ENCODE measurements around the gene POLE3. TPM values are rescaled to one million over a fixed set of nuclear protein-coding genes. Genes with fewer than 3 reads are reported as not detected.
"Not testable (repeated sequence)": the region's sequence is repeated elsewhere in the genome, so short reads cannot be mapped to it uniquely, and the experiment has no call there.

POLE3 gene
- polyA plus RNA-seq, 1 donor from 2014 or later: 83.2 TPM

DNA sequence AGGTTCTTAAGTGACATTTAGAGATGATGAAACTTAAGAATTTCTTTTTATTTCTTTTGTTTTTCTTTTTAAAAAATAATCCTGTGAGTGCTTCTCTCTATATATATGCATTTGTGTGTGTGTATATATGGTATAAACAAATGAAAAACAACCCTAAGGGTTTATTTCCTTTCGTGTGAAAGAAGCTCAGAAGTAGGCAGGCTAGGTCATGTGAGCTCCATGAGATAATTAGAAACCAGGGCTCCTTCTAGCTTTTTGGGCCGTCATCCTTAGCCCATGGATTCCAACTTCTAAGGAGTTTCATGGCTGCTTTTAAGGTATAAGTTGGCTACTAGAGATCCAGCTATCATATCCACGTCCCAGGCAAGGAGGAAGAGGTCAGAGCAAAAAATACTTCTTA lies 11.3 kb upstream of the POLE3 start:
- no peak overlapping the region for H3K27ac Mint-ChIP-seq
- no peaks in the 10 kb centered on the region for H3K36me3 Mint-ChIP-seq
- H3K4me1 Mint-ChIP-seq: no peaks in the 10 kb centered on the region
- H3K4me3 Mint-ChIP-seq: peak overlapping the region in 1 of 4 donors; percentile 32
- H3K9me3 Mint-ChIP-seq: no peaks in the 10 kb centered on the region
- peaks cover 4% of the 10 kb centered on the region for H3K27me3 Mint-ChIP-seq

DNA sequence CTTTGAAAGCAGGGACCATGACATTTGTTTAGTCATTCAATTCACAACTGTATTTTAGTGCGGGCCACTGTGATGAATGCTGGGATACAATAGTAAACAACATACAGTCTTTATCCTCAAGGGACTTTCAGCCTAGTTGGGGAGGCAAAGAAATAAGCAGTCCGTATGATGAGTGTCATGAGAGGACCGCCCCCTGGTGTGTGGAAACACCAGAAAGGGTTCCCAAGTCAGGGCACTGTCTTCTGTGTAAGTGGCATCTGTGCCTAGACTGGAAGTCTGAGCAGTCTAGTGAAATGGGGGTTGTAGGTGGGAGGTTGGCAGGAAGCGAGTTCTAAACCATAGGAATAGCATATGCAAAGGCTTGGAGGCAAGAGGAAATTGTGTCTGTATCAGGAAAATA lies 6.9 kb upstream of the POLE3 start:
- Mint-ChIP-seq H3K27ac (no peak overlapping the region), H3K36me3 (no peaks in the 10 kb centered on the region), H3K4me3 (no peak overlapping the region), H3K9me3 (no peaks in the 10 kb centered on the region), H3K4me1 (no peaks in the 10 kb centered on the region), H3K27me3 (no peaks in the 10 kb centered on the region)

DNA sequence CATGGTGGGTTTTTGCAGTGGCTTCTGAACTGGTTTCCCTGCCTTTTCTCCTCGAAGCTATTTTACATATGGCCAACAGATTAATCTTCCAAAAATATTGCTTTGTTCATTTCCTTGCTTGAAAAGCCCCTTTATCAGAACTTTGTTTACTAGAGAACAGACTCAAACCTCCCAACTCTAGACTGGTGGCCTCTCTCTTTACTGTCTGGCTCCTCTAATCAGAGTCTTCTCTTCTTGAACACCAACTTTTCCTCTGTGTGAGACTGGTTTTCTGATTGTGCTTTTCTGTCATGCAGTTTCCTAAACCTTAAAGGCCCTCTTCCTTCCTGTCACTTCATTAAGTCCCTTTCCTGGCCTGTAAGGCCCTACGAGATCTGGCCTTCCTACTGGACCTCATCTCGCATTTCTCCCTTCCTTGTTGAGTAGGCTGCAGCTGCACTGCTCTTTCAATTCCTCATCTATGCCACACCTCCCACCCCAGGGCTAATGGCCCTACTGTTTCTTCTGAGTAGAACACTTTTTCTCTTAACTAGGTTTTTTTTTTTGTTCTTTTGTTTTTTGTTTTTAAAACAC lies 5.8 kb upstream of the POLE3 start:
- H3K27ac Mint-ChIP-seq: no peak overlapping the region
- H3K27me3 Mint-ChIP-seq: no peaks in the 10 kb centered on the region
- no peaks in the 10 kb centered on the region for H3K36me3 Mint-ChIP-seq
- no peak overlapping the region for H3K4me3 Mint-ChIP-seq
- no peaks in the 10 kb centered on the region for H3K9me3 Mint-ChIP-seq
- H3K4me1 Mint-ChIP-seq: peaks cover 0 to 1% (median 0%) of the 10 kb centered on the region in 3 donors

DNA sequence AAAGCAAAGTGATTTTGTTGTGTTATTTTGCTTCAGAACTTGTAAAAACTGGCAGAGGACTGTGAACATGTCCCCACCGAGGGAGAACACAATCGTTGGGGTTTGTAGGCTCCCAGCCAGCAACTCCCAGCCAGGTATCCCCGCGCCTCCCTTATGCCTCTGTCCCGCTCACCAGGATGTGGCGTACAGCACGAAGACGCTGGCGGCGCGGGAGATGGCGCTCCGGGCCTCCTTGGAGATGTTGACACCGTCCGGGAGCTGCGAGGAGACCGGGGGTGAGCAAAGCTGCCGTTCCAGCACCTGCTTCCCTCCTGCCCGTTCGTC lies 630 bp downstream of the POLE3 start:
- H3K9me3 Mint-ChIP-seq: no peaks in the 10 kb centered on the region
- H3K36me3 Mint-ChIP-seq: no peaks in the 10 kb centered on the region
- H3K27ac Mint-ChIP-seq: peak overlapping the region; percentile 92 to 100 (median 100)
- H3K4me3 Mint-ChIP-seq: peak overlapping the region; percentile 86 to 100 (median 98)
- H3K27me3 Mint-ChIP-seq: no peaks in the 10 kb centered on the region
- peaks cover 7 to 22% (median 9%) of the 10 kb centered on the region in 3 donors for H3K4me1 Mint-ChIP-seq

DNA sequence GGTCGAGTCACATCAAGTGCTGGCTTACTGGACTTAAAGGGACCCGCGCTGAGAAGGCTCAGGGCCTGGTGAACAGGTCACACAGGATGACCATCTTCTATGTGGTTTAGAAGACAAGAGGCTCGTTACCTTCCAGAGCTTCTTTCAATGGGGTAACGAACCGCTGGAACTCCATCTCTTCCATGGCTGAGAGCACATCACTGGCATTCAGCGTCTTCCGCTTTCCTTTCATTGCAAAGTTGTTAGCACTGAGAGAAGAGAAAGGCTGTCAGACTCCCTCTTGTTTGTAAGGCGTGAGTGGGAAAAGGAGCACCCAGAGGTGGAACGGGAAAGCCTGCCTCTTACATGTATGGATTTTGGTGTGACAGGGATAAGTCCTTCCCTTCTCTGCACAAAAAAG lies 994 bp downstream of the POLE3 start:
- Mint-ChIP-seq H3K27me3 (no peaks in the 10 kb centered on the region), H3K27ac (peak overlapping the region; percentile 92 to 100 (median 100)), H3K9me3 (no peaks in the 10 kb centered on the region), H3K4me1 (peaks cover 7 to 22% (median 9%) of the 10 kb centered on the region in 3 donors), H3K4me3 (peak overlapping the region; percentile 86 to 100 (median 98)), H3K36me3 (no peaks in the 10 kb centered on the region)

DNA sequence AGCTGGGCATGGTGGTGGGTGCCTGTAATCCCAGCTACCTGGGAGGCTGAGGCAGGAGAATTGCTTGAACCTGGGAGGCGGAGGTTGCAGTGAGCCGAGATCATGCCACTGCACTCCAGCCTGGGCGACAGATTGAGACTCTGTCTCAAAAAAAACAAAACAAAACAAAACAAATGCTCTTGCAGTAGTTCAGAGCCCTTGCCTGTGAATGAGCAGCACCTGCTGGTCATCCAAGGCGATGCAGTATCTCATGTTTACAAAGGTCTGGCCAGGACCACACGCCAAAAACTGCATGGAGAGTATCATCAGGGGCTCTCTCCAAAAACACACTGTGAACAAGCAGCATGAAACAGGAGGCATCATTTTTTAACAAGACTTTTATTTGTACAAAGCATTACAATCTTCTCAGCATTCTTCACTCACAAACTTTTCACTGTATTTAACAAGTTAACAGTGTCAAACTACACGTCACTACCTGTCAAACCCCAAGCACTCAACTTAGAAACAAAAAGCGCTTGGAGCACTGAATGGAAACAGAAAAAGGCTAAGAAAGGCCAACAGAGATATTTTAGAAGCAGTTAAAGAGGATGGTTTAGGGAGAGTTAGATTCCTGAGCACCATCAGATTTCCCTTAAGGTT lies 3.5 kb downstream of the POLE3 start:
- H3K4me3 Mint-ChIP-seq: peak overlapping the region; percentile 28 to 86 (median 52)
- H3K27ac Mint-ChIP-seq: peak overlapping the region; percentile 5 to 86 (median 65)
- H3K36me3 Mint-ChIP-seq, H3K9me3 Mint-ChIP-seq, H3K27me3 Mint-ChIP-seq: not testable (repeated sequence)
- H3K4me1 Mint-ChIP-seq: peaks cover 7 to 22% (median 9%) of the 10 kb centered on the region in 3 donors

DNA sequence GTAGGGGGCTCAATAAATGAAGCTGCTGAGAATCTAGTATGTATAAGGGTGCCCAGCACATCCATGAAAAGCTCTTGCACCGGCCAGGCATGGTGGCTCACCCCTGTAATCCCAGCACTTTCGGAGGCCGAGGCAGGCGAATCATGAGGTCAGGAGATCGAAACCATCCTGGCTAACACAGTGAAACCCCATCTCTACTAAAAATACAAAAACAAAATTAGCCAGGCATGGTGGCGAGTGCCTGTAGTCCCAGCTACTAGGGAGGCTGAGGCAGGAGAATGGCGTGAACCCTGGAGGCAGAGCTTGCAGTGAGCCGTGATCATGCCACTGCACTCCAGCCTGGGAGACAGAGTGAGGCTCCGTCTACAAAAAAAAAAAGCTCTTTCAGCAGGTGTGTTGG lies 4.1 kb downstream of the POLE3 start:
- not testable (repeated sequence) for H3K4me3 Mint-ChIP-seq, H3K36me3 Mint-ChIP-seq, H3K27me3 Mint-ChIP-seq, H3K9me3 Mint-ChIP-seq
- H3K27ac Mint-ChIP-seq: peak overlapping the region in 2 of 3 donors; percentile 65 to 86
- peaks cover 9 to 26% (median 15%) of the 10 kb centered on the region in 3 donors for H3K4me1 Mint-ChIP-seq

DNA sequence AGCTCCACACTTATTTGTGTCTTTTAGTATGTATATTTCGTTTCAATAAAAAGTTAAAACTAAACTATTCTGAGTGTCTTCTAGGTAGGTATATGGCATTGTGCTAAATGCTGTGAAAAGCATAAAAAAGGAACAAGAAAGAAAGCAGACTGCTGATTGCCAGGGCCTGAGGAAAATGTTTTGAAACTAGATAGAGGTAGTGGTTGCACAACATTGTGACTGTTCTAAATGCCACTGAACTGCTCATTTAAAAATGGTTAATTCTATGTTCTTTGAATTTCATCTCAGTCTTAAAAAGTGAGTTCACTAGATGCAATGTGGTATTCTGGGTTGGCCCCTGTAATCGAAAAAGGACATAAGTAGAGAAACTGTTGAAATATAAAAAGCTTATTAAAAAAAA lies 6.8 kb downstream of the POLE3 start:
- Mint-ChIP-seq H3K27ac (peak overlapping the region in 1 of 3 donors; percentile 58), H3K4me1 (peaks cover 13 to 22% (median 15%) of the 10 kb centered on the region in 3 donors), H3K27me3 (no peaks in the 10 kb centered on the region), H3K36me3 (no peaks in the 10 kb centered on the region), H3K4me3 (peak overlapping the region in 2 of 4 donors; percentile 45 to 69), H3K9me3 (no peaks in the 10 kb centered on the region)

DNA sequence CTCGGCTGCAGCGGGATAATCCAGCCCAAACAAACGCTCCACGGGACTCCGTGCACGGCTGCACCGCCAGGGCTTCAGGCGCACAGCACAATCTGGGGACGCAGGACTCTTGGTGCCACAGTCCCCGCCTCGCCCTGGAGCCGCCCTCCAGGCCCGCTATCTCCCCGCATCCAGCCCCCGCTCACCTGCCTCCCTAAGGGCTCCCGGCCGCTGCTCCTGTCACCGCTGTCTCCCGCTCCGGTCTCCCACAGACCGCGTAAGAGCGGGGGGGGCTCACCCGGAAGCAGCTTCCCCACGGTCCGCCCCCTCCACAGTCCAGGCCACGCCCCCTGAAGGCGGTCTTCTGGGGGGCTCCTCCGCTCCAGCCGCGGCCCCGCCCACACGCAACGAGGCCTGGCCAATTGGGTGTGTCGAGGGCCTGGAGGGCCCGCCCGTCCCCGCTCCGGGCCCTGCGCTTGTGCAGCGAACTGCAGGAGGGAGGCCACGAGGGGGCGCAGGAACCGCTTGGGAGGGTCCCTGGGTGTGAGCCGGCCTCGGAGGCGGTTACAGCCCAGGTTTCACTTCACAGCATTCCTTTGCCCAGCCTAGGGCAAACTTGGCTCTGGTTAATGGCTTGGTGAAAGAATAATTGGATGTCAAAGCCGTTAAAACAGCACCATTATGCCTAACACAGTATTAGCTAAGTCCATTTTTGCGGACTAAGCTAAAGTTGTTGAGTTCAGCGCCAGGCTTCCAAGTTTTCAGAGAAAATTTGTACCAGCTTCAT lies 9.3 kb downstream of the POLE3 start, which contains the start of gene ALAD:
ALAD (minus strand) TSS at position 258 of the 766 bp plus-strand sequence. CDS start 7,725 bp downstream, outside the sequence.
- Mint-ChIP-seq H3K4me3 (peak within 1 kb of the TSS; percentile 89 to 98 (median 96)), H3K4me1 (peaks cover 9 to 11% (median 9%) of the 10 kb centered on the region in 3 donors), H3K27ac (peak within 1 kb of the TSS; percentile 15 to 89 (median 86)), H3K9me3 (no peaks in the 10 kb centered on the region), H3K36me3 (no peaks in the 10 kb centered on the region), H3K27me3 (no peaks in the 10 kb centered on the region)

DNA sequence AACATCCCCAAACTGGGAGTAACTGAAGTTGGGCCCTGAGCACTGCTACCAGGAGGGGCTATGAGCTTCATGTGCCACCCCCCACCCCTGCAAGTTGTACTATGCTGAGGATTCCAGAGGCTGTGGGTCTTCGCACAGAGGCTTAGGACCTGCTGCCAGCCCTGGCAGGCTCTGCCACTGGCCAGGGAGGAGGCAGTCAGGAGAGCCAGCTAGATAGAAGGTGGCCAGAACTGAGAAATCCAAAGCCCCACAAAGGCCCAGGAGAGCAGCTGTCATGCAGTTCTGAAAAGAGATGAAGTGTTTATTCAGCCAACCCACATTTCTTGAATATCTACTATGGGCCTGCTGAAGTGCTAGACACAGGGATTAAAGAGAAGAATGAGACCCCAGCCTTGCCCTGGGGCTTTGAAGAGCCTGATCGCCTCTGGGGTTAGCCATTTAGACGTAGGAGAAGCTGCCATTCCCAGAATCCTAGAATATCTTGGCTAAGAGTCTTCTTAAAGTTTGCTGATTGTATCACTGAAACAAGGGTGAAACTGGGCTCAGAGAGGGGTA lies 10.8 kb downstream of the POLE3 start:
- Mint-ChIP-seq H3K27me3 (no peaks in the 10 kb centered on the region), H3K36me3 (peaks cover 3% of the 10 kb centered on the region), H3K4me3 (peak overlapping the region; percentile 73 to 82 (median 78)), H3K27ac (peak overlapping the region in 2 of 3 donors; percentile 57 to 62), H3K4me1 (peaks cover 9 to 11% (median 9%) of the 10 kb centered on the region in 3 donors), H3K9me3 (no peaks in the 10 kb centered on the region)

DNA sequence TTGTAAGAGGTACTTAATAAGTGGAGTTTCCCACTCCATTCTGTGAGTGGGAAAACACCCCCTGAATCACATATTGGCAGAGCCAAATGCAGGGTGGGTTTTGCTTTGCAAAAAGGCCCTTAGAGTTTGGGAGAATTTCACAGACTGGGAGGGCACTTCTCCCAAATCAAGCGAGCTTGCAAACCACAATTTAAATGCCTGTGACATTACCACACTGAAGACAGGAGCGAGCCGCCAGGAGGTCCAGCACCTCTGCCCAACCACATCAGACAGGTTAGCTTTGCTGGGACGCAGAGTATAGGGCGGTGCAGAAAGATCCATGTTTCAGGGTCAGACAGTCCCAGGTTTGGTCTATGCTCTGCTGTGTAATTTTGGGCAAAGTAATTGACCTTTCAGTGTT lies 11.7 kb downstream of the POLE3 start:
- Mint-ChIP-seq H3K27ac (peak overlapping the region in 1 of 3 donors; percentile 35), H3K4me1 (peaks cover 9 to 11% (median 9%) of the 10 kb centered on the region in 3 donors), H3K9me3 (no peaks in the 10 kb centered on the region), H3K27me3 (no peaks in the 10 kb centered on the region), H3K4me3 (peak overlapping the region; percentile 17 to 79 (median 74)), H3K36me3 (peaks cover 3% of the 10 kb centered on the region)

DNA sequence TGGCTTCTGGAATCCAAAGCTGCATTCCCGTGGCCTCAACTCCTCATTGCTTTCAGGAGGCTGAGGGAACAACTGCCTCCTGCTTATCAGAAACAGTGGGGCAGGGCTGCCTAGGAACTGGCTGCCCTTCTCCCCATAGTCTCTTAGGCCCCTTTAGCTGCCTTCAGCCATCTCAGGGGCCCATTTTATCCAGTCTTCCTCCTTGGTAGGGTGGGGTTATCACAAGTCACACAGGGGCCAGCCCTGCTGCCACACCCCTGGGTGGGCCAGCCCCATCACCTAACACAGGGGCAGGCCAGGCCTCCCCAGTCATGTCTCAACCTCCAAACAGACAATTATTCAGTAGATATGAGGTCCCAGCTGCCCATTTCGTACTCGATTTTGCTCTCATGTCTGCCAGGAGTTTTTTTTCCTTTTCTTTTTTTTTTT lies 13.3 kb downstream of the POLE3 start:
- Mint-ChIP-seq H3K36me3 (peaks cover 3% of the 10 kb centered on the region), H3K9me3 (no peaks in the 10 kb centered on the region), H3K4me1 (peaks cover 9 to 11% (median 9%) of the 10 kb centered on the region in 3 donors), H3K27me3 (no peaks in the 10 kb centered on the region), H3K27ac (no peak overlapping the region), H3K4me3 (no peak overlapping the region)

DNA sequence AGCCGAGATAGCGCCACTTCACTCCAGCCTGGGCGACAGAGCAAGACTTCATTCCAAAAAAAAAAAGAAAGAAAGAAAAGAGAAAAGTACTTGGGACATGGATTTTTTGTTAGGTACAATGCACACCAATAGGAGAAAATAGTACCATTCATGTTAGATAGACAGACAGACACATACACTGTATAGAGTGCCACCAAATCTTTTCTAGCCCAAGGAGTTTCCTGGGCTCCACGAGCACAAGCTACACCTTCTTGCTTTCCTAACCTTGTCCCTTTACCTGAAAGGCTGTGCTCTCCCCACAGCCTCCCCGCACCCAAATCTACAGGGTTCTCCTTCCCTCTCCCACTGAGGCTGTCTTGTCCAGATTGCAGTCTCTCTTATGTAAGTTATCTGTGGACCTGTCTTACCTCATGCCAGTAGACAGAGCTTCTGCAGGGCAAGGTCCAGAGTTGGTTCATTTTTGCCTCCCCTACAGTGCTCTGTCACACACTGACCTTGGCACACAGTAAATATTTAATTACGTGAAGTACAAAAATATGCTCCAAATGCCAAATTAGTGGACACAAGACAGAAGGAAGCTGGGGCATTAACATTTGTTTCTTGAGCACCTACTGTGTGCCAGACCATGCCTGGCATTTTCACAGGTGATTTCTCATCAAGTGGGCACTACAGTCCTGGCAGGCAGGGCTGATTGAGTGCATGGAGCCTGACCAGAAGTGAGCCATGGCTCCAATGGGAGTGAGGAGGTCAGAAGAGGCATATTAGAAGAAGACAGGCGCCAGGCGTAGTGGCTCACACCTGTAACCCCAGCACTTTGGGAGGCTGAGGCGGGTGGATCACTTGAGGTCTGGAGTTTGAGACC lies 15.2 kb downstream of the POLE3 start:
- H3K9me3 Mint-ChIP-seq: no peaks in the 10 kb centered on the region
- H3K36me3 Mint-ChIP-seq: peaks cover 5% of the 10 kb centered on the region
- H3K27ac Mint-ChIP-seq: no peak overlapping the region
- no peaks in the 10 kb centered on the region for H3K27me3 Mint-ChIP-seq
- no peak overlapping the region for H3K4me3 Mint-ChIP-seq
- peaks cover 0 to 7% (median 4%) of the 10 kb centered on the region in 3 donors for H3K4me1 Mint-ChIP-seq

DNA sequence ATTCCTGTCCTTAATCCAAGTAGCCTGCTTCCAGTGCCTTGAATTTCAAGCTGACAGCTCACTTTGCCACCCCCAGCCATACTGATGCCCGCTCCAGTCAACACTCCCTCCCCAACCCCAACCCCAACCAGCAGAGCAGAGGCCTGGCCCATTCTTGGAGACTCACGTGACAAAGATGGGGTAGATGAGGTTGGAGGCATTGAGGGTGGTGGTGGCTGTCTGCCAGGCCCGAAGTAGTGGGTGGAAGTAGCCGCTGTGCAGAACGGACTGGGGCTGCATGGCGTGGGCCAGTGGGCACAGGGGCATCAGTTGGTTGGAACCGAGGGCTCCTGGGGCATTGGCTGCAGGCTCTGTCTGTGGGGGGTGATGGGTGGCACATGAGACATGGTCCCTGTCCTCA lies 17.2 kb downstream of the POLE3 start:
- Mint-ChIP-seq H3K4me3 (no peak overlapping the region), H3K4me1 (no peaks in the 10 kb centered on the region), H3K36me3 (peaks cover 6% of the 10 kb centered on the region), H3K9me3 (no peaks in the 10 kb centered on the region), H3K27me3 (no peaks in the 10 kb centered on the region), H3K27ac (no peak overlapping the region)

Measured in IgD-negative memory B cell (primary cell).